Bone marrow (tissue), 2 donors: ENCODE data around the gene TKT.
A peak's percentile ranks its signal among the peaks of the same experiment; 100 is the strongest.
"Not testable (repeated sequence)": the region's sequence is repeated elsewhere in the genome, so short reads cannot be mapped to it uniquely, and the experiment has no call there.

Source experiments
- DNase-seq, 2 donors: peaks; one replicate each; lab custom pipeline; 2025; lab: John Stamatoyannopoulos, UW

TKT gene, protein sequence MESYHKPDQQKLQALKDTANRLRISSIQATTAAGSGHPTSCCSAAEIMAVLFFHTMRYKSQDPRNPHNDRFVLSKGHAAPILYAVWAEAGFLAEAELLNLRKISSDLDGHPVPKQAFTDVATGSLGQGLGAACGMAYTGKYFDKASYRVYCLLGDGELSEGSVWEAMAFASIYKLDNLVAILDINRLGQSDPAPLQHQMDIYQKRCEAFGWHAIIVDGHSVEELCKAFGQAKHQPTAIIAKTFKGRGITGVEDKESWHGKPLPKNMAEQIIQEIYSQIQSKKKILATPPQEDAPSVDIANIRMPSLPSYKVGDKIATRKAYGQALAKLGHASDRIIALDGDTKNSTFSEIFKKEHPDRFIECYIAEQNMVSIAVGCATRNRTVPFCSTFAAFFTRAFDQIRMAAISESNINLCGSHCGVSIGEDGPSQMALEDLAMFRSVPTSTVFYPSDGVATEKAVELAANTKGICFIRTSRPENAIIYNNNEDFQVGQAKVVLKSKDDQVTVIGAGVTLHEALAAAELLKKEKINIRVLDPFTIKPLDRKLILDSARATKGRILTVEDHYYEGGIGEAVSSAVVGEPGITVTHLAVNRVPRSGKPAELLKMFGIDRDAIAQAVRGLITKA

DNA sequence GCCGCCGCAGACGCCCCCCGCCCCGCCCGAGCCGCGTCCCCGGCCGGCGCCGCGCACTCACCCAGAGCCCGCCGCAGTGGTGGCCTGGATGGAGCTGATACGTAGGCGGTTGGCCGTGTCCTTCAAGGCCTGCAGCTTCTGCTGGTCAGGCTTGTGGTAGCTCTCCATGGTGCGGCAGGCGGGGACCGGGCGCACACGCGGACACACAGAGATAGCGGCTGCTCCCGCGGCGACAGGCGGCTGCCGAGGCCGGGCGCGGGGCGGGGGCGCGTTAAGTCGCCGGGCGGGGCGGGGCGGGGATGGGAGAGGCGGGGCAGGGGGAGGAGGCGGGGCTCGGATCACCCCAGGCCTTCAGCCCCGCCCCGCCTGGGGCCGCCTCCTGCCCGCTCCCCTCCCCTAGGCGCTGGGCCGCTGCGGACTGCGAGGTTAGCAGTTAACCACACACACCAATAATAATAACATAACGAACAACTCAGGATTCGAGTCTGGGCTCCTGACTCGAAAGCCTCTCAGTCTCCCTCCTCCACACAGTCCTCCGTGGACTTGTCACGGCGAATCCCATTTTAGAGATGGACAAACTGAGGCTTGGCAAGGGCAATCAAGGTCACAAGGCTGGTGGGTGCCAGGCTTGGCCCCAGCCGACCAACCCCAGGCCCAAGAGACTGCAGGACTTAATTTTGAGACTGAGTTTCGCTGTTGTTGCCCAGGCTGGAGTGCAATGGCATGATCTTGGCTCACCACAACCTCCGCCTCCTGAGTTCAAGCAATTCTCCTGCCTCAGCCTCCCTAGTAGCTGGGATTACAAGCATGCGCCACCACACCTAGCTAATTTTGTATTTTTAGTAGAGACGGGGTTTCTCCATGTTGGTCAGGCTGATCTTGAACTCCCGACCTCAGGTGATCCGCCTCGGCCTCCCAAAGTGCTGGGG, at the start of gene TKT:
Gene TKT, minus strand, starts transcription at position 248 of the 929 bp plus-strand sequence. Its CDS starts 80 bp downstream, at position 168.
- DNase-seq: peak; percentile 49 to 53

GRCh38 chr3:53303957-53304356, 48.1 kb upstream of the TKT start:
- no peak for DNase-seq

- no peak for DNase-seq
These were observed 47.7 kb upstream of the TKT start for GRCh38 chr3:53303549-53303948.

DNA sequence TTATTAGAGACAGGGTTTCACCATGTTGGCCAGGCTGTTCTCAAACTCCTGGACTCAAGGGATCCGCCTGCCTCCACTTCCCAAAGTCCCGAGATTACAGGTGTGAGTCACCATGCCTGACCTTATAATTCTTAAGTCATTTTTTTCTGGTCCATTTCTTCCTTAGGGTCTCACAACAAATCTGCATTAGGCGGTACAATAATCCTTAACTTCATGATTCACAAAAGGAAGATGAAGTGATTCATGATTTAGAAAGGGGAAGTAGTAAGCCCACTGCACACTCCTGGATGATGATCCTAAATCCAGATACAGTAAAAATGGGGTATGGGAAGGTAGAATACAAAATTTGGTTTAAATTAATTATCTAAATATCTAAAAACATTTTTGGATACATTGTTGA, 45.0 kb upstream of the TKT start:
- DNase-seq: peak in 1 of 2 donors; percentile 53

- peak in 1 of 2 donors; percentile 65 for DNase-seq
These were observed 43.8 kb upstream of the TKT start for GRCh38 chr3:53299611-53300023.

DNA sequence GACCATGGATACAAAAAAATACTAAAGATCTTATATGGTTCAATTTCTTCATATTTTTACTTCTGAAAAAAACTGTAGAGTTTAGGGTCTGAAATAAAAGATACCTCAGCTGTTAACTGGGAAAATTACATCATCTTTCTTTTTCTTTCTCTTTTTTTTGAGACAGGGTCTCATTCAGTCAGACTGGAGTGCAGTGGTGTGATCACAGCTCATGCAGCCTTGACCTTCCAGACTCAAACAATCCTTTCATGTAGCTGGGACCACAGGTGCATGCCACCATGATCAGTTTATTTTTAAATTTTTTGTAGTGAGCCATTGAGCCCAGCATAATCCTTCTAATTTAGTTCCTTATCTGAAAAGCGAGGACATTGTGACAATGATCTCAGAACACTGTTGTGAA, 39.6 kb upstream of the TKT start:
- DNase-seq: no peak

DNA sequence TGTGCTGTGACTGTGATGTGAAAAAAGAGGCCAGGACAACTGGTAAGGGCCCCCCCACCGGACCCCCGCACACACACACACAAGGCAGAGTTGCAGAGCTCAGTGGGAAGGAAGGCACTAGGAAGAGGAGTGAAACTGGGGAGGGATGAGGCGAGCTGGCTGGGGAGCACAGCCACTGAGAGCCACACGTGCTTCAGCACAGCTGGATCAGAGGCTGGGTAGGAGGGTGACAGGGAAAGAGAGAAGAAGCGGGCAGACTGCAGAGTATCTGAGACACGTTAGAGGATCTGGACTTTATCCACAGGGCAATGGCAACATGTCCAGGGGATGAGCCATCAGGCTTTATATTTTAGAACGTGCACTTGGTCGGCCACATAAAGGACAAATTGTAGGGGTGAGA, 38.0 kb upstream of the TKT start:
- DNase-seq: no peak

DNA sequence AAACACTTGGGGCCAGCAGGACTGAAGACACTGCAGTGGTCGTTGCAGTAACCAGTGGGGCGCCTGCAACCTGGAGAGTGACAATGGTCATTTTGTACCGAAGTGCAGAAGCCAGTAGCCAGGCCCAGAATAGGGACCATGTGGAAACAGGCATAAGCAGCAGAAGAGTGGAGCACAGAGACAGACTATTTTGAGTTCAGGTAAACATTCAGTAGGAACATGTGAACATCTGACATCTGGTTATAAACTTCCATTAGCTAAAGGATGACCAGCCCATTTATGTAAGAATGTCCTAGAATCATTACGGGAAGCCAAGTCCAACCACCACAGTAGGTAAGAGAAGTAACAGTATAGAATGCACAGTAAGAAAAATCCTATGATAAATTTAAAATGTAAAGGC, 32.4 kb upstream of the TKT start:
- DNase-seq: no peak

- DNase-seq: peak in 1 of 2 donors; percentile 66
These were observed 31.4 kb upstream of the TKT start for GRCh38 chr3:53287131-53287629.

DNA sequence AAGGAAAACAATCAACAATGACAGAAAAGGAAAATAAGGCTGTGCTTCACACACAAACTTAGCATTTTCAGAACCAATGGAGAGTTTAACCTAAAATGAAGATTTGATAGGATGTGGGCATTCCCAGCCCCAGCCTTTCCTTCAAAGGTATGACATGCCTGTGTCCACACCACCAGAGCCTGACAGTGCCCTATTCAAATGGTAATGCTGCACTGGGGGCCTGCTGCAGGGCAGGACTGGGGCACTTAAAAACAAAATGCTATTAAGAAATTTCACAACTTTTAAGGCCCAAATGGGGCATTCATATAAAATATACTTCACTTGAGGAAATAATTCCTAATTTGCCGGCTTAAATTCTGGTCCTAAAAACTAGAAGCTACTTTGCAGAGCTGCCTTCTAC, 30.9 kb upstream of the TKT start:
- no peak for DNase-seq

GRCh38 chr3:53282581-53282980, 26.8 kb upstream of the TKT start:
- no peak for DNase-seq

DNA sequence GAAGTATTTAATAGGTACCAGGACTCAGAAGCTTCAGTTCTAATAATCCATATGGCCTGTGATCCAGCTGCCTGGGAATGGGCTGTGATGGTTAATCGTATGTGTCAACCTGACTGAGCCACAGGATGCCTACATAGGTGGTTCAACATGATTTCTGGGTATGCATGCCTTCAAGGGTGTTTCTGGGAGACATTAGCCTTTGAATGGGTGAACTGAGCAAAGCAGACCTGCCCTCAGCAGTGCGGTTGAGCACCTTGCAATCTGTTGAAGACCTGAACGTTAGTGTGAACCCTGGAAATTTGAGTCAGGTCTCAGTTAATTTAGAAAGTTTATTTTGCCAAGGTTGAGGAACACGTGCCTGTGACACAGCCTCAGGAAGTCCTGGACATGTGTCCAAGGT, 22.8 kb upstream of the TKT start:
- no peak for DNase-seq

GRCh38 chr3:53274938-53275605, 19.2 kb upstream of the TKT start:
- DNase-seq: peak in 1 of 2 donors; percentile 74

- no peak for DNase-seq
These were observed 17.4 kb upstream of the TKT start for GRCh38 chr3:53273146-53273670.

GRCh38 chr3:53269888-53270880, 14.4 kb upstream of the TKT start:
- peak; percentile 53 to 94 for DNase-seq

DNA sequence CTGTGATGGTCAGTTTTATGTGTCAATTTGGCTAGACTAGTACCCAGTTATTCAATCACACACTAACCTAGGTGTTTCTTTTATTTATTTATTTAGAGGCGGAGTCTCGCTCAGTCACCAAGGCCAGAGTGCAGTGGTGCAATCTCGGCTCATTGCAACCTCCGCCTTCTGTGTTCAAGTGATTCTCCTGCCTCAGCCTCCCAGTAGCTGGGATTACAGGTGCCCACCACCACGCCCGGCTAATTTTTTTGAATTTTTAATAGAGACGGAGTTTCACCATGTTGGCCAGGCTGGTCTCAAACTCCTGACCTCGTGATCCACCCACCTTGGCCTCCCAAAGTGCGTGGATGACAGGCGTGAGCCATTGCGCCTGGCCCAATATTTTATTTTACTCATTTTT, 13.4 kb upstream of the TKT start:
- not testable (repeated sequence) for DNase-seq

- DNase-seq: no peak
These were observed 11.9 kb upstream of the TKT start for GRCh38 chr3:53267766-53268165.

- DNase-seq: no peak
These were observed 8.9 kb upstream of the TKT start for GRCh38 chr3:53264718-53265117.

- no peak for DNase-seq
These were observed 8.1 kb upstream of the TKT start for GRCh38 chr3:53263907-53264306.

- DNase-seq: no peak
These were observed 5.9 kb upstream of the TKT start for GRCh38 chr3:53261712-53262111.
